ENCODE data around the gene SMG1.

Gene SMG1

GRCh38 chr16:18834864-18835263, 91.3 kb downstream of the SMG1 start:
- DNase-seq (ENCODE audit: low read depth), result no peak
- in situ Hi-C loops (cut with HindIII; ENCODE audit: low sequenced_read_pairs), result no loop called here
- TF ChIP-seq, protein P1, sequence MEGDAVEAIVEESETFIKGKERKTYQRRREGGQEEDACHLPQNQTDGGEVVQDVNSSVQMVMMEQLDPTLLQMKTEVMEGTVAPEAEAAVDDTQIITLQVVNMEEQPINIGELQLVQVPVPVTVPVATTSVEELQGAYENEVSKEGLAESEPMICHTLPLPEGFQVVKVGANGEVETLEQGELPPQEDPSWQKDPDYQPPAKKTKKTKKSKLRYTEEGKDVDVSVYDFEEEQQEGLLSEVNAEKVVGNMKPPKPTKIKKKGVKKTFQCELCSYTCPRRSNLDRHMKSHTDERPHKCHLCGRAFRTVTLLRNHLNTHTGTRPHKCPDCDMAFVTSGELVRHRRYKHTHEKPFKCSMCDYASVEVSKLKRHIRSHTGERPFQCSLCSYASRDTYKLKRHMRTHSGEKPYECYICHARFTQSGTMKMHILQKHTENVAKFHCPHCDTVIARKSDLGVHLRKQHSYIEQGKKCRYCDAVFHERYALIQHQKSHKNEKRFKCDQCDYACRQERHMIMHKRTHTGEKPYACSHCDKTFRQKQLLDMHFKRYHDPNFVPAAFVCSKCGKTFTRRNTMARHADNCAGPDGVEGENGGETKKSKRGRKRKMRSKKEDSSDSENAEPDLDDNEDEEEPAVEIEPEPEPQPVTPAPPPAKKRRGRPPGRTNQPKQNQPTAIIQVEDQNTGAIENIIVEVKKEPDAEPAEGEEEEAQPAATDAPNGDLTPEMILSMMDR (IDR thresholded peaks at IDR 0.05; ENCODE audit: low read depth, low read length, missing control alignments), result no peak
- no peak overlapping the region for H3K4me3 ChIP-seq (ENCODE audit: low read depth, low read length)

DNA sequence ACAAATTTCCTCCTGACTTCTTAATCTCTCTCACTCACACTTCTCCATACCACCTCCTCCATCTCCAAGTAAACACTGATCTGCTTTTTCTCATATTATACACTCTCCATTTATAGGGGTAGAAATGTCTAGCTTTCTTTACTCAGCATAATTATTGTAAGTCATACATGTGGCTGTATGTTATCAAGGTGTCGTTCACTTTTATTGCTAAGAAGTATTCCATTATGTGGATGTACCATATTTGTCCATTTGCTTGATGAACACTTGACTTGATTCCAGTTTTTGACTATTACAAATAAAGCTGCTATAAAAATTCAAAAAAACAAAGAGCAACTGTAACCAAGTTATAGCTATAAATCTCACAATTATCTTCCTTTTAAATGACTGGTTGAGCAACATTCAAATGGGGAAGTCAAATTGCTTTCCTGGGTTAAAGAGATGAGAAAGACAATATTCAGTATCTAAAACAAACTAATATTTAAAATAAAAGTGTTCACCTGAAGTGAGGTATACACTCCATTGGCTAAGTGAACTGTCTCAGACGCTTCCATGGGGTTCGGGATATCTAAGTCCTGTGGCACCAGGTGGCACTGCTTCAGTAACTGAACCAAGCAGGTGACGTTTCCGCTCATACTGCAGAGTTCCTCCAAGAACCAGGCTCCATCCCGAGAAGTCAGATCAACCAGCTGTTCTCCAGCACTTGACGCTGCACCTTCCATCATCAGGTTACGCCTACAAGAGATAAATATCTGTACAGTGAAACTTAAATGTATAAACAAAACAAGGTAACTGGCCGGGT, 92.3 kb downstream of the SMG1 start:
- DNase-seq (ENCODE audit: low read depth), result no peak
- TF ChIP-seq, protein P1 (IDR thresholded peaks at IDR 0.05; ENCODE audit: low read depth, low read length, missing control alignments), result no peak
- H3K4me3 ChIP-seq (ENCODE audit: low read depth, low read length), result no peak overlapping the region
- in situ Hi-C loops (cut with HindIII; ENCODE audit: low sequenced_read_pairs), result no loop called here

DNA sequence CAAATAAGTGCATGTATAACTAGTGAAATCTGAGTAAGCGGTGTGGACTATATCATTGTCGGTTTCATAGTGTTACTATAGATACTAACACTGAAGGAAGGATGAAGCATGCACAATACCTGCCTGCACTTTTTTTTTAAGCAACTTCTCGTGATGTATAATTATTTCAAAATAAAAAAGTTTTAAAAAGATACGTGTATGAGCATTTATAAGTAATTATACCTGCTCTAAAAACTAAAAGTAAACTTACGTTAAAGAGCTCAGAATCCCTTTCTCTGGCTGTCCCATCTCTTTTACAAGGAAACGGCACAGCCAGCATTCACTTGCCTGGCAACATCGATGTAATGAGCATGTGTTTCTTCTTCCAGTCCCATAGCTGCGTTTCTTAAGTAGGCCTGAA, 93.6 kb downstream of the SMG1 start:
- no peak for DNase-seq (ENCODE audit: low read depth)
- in situ Hi-C loops (cut with HindIII; ENCODE audit: low sequenced_read_pairs), result no loop called here
- H3K4me3 ChIP-seq (ENCODE audit: low read depth, low read length), result no peak overlapping the region
- TF ChIP-seq, protein P1 (IDR thresholded peaks at IDR 0.05; ENCODE audit: low read depth, low read length, missing control alignments), result no peak

GRCh38 chr16:18832006-18832405, 94.2 kb downstream of the SMG1 start:
- TF ChIP-seq, protein P1 (IDR thresholded peaks at IDR 0.05; ENCODE audit: low read depth, low read length, missing control alignments), result no peak

DNA sequence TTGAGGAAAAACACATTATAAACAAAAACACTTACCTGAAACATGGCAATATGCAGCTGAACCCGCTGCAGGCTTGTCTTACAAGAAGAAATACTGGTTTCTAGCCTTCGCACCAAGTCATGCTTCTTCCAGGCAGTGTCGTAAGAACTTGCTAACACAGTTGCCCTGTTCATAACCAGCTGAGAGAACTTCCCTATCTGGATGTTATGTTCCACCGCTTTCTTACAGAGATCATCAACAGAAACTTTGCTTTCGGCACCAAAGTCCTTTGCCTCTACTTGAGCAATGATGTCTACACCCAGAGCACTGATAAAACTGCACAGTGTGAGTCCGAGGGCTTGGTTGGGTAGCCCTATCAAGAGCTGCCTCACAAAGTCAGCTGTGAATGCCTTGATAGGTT, 97.0 kb downstream of the SMG1 start:
- TF ChIP-seq, protein P1 (IDR thresholded peaks at IDR 0.05; ENCODE audit: low read depth, low read length, missing control alignments), result no peak
- H3K4me3 ChIP-seq (ENCODE audit: low read depth, low read length), result no peak overlapping the region
- in situ Hi-C loops (cut with HindIII; ENCODE audit: low sequenced_read_pairs), result no loop called here
- DNase-seq (ENCODE audit: low read depth), result no peak

More at GRCh38 chr16:18832006-18832405, 94.2 kb downstream of the SMG1 start:
- DNase-seq (ENCODE audit: low read depth), result no peak
- H3K4me3 ChIP-seq (ENCODE audit: low read depth, low read length), result no peak overlapping the region
- in situ Hi-C loops (cut with HindIII; ENCODE audit: low sequenced_read_pairs), result no loop called here

DNA sequence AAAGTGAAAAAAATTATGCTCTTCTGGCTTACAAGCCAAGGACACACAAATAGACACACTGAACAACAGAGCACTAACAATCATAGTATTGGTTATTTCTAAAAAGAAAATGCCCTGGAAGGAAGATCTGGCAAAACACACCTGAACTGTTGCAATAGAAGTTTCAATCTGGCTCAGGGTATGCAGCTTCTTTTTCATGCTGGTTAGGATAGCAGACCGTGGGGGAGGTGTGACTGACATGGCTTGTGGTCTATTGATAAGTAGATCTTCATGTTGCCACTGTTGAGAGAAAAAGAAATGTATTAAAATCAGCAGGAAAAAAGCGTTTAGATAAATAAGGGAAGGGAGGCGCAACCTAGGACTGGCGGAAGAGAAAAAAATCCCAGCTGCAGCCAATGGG, 98.3 kb downstream of the SMG1 start:
- TF ChIP-seq, protein P1 (IDR thresholded peaks at IDR 0.05; ENCODE audit: low read depth, low read length, missing control alignments), result no peak
- no peak for DNase-seq (ENCODE audit: low read depth)
- H3K4me3 ChIP-seq (ENCODE audit: low read depth, low read length), result no peak overlapping the region
- in situ Hi-C loops (cut with HindIII; ENCODE audit: low sequenced_read_pairs), result no loop called here
